K562 (cell line): ENCODE measurements around the gene CLSTN1. TPM values are rescaled to one million over a fixed set of nuclear protein-coding genes. Genes with fewer than 3 reads are reported as not detected.

Experiments used
- ATAC-seq: fragments of 200-7000 bp; cut with Tn5 transposase; 3 replicates; pipeline ENCODE4 v1.9.1; 2020; ENCODE audit warnings: moderate library complexity
- BruUV-seq: library from RNA; stranded (reverse); fragments of 400-500 nt; replicated peaks from 2 replicates; lab custom pipeline; 2021; lab: Mats Ljungman, UMichigan
- CTCF ChIA-PET: fragments of 300-600 bp; formaldehyde crosslinking; extraction: SDS; loops from one replicate; lab custom pipeline; 2021; ENCODE audit warnings: low intra/inter-chr PET ratio; lab: Yijun Ruan, JAX
- POLR2A ChIA-PET: fragments of 300-600, 350-650 bp; sonication (Branson Sonifier 250); formaldehyde crosslinking; extraction: SDS; loops from one replicate; lab custom pipeline; 2021; ENCODE audit warnings: antibody characterized with exemption, inconsistent platforms; lab: Yijun Ruan, JAX
- DNase-seq, 4 experiments: peaks; one replicate each; pipeline versions ENCODE4 v3.0.0 to v3.0.0-alpha.2; 2011 to 2018; ENCODE audit warnings: low spot score in 3 of 4, mixed read lengths in 3 of 4; ENCODE audit errors: extremely low read depth in 1 of 4
- FAIRE-seq: peaks from 2 replicates; lab custom pipeline; 2011; peaks lifted over from hg19 to GRCh38; lab: Jason Lieb, UNC
- H2AFZ ChIP-seq: 2 replicates; pipeline ENCODE4 v1.6.0; 2011; ENCODE audit warnings: low read depth, low read length, control low read depth, inconsistent platforms
- H3K27ac ChIP-seq: fragments of 200-600 bp; 3 replicates; pipeline ENCODE4 v1.8.0; 2011; ENCODE audit warnings: low read depth, mild to moderate bottlenecking, control low read depth, inconsistent platforms, low read length, moderate library complexity, mixed read lengths; ENCODE audit errors: extremely low read depth
- H3K27me3 ChIP-seq, 2 experiments: fragments of 300-600 bp in 1 of 2; 2 replicates in 1 of 2; 3 replicates in 1 of 2; pipeline versions ENCODE4 v1.6.0 to v1.8.0; 2011; ENCODE audit warnings: inconsistent platforms in 2 of 2, low read length in 2 of 2, mild to moderate bottlenecking in 1 of 2, mixed read lengths in 1 of 2, moderate library complexity in 1 of 2; ENCODE audit not compliant: control insufficient read depth in 2 of 2, insufficient read depth in 2 of 2
- H3K36me3 ChIP-seq: fragments of 300-600 bp; 3 replicates; pipeline ENCODE4 v1.8.0; 2011; ENCODE audit warnings: mild to moderate bottlenecking, low read length, inconsistent platforms; ENCODE audit not compliant: control insufficient read depth, insufficient read depth
- H3K4me1 ChIP-seq, 2 experiments: fragments of 200-600 bp in 1 of 2; replicated peaks in 1 of 2; 2 replicates in 1 of 2; 3 replicates in 1 of 2; pipeline versions ENCODE4 v1.5.1 to v1.8.0; 2011; ENCODE audit warnings: inconsistent platforms in 2 of 2, low read length in 2 of 2, mild to moderate bottlenecking in 1 of 2, mixed read lengths in 1 of 2, moderate library complexity in 1 of 2; ENCODE audit not compliant: control insufficient read depth in 2 of 2, insufficient read depth in 2 of 2
- H3K4me2 ChIP-seq: 2 replicates; pipeline ENCODE4 v1.6.1; 2011; ENCODE audit warnings: low read length, control low read depth, inconsistent platforms, mixed read lengths; ENCODE audit not compliant: insufficient read depth
- H3K4me3 ChIP-seq: fragments of 200-600 bp; sonication (generic), shearing (Covaris generic); 2 replicates; pipeline ENCODE4 v1.5.1; 2016; ENCODE audit warnings: control low read depth, inconsistent platforms
- H3K79me2 ChIP-seq: fragments of 200-600 bp; 3 replicates; pipeline ENCODE4 v1.8.0; 2011; ENCODE audit warnings: low read length, inconsistent platforms; ENCODE audit not compliant: control insufficient read depth, insufficient read depth
- H3K9ac ChIP-seq, 2 experiments: 2 replicates each; pipeline versions ENCODE4 v1.6.0 to v1.6.1; 2011; ENCODE audit warnings: low read depth in 2 of 2, low read length in 2 of 2, control low read depth in 1 of 2, inconsistent platforms in 1 of 2, mild to moderate bottlenecking in 1 of 2, mixed read lengths in 1 of 2; ENCODE audit not compliant: insufficient read depth in 1 of 2
- H3K9me1 ChIP-seq: one replicate; pipeline ENCODE4 v1.6.0; 2011; ENCODE audit warnings: inconsistent platforms, mild to moderate bottlenecking, low read length, moderate library complexity; ENCODE audit not compliant: control insufficient read depth, insufficient read depth
- H3K9me3 ChIP-seq: replicated peaks from 2 replicates; pipeline ENCODE4 v1.5.1; 2011; ENCODE audit warnings: low read depth, low read length, inconsistent platforms; ENCODE audit not compliant: control insufficient read depth, insufficient read depth
- H4K20me1 ChIP-seq: replicated peaks from 2 replicates; pipeline ENCODE4 v1.6.1; 2011; ENCODE audit warnings: low read length, inconsistent platforms, mixed read lengths; ENCODE audit not compliant: control insufficient read depth, insufficient read depth
- EP400 ChIP-seq: fragments of 450-650 bp; IDR thresholded peaks from 2 replicates; pipeline ENCODE4 v1.6.1; 2017; ENCODE audit warnings: antibody characterized with exemption, mild to moderate bottlenecking, moderate library complexity
- GATAD2B ChIP-seq: fragments of 450-650 bp; IDR thresholded peaks from 2 replicates; pipeline ENCODE4 v1.6.1; 2017; ENCODE audit warnings: mild to moderate bottlenecking, borderline replicate concordance
- RB1 ChIP-seq: fragments of 450-650 bp; IDR thresholded peaks from 2 replicates; pipeline ENCODE4 v1.6.1; 2017; ENCODE audit warnings: low read depth, mild to moderate bottlenecking
- REST ChIP-seq, 2 experiments: fragments of 450-650 bp; formaldehyde crosslinking in 1 of 2; IDR thresholded peaks; 2 replicates each; pipeline versions ENCODE4 v1.4.0 to v1.6.1; 2014 to 2020; ENCODE audit warnings: mild to moderate bottlenecking in 2 of 2, borderline replicate concordance in 1 of 2, low read depth in 1 of 2
- TCF7L2 ChIP-seq: fragments of 150-350 bp; IDR thresholded peaks from 2 replicates; pipeline ENCODE4 v1.6.1; 2016; ENCODE audit warnings: low read depth, mild to moderate bottlenecking, low read length, moderate library complexity
- ZBTB2 ChIP-seq: fragments of 450-650 bp; IDR thresholded peaks from 2 replicates; pipeline ENCODE4 v1.6.1; 2016; ENCODE audit warnings: antibody characterized with exemption
- ZNF766 ChIP-seq: fragments of 200-800 bp; sonication (Bioruptor generic); conservative IDR thresholded peaks from 2 replicates; pipeline ENCODE4 v1.6.1; 2016; ENCODE audit warnings: missing genetic modification characterization, missing compliant biosample characterization
- WGBS: fragments of 100-300 bp; shearing (Covaris generic); methylation state at CpG from one replicate; pipeline ENCODE4 v1.1.6; 2016; ENCODE audit warnings: low coverage, mixed read lengths; ENCODE audit not compliant: insufficient coverage; ENCODE audit errors: missing lambda C conversion rate; 5-methylcytosine and 5-hydroxymethylcytosine counted together
- in situ Hi-C: fragments of 300-500 bp; cut with MboI; formaldehyde crosslinking; loops from 4 replicates; pipeline ENCODE4 v1.15.0; 2018; ENCODE audit warnings: inconsistent platforms, mixed read lengths
- intact Hi-C: fragments of 100-400 bp; cut with micrococcal nuclease; formaldehyde crosslinking; loops from 2 replicates; pipeline ENCODE4 v1.14.2; 2022
- polyA plus RNA-seq, 8 experiments: library from polyadenylated mRNA; depleted of rRNA in 4 of 8; stranded (reverse) in 5 of 8; unstranded in 3 of 8; fragments of >200 nt; fragmentation: Nextera tagmentation in 2 of 8; fragmentation: Illumina TruSeq in 1 of 8; extraction: Ambion mirVana in 2 of 8; extraction: Trizol in 1 of 8; gene quantifications; 2 replicates each; pipeline versions ENCODE4 v1.2.1 to v1.2.3, GENCODE V29; 2011 to 2014; ENCODE audit warnings: inconsistent platforms in 1 of 8, missing spikeins in 1 of 8
- total RNA-seq, 7 experiments: library from RNA; depleted of rRNA in 6 of 7; stranded (reverse); fragments of >200 nt in 6 of 7; fragmentation: Illumina TruSeq in 2 of 7; extraction: Trizol in 2 of 7; gene quantifications; 2 replicates each; pipeline versions ENCODE4 v1.2.1 to v1.2.3, GENCODE V29; 2011 to 2021; ENCODE audit warnings: low replicate concordance in 1 of 7

Gene CLSTN1
- total and polyA plus RNA-seq, 9 of the 15 experiments (the other 6 are each of a cell fraction or from before 2014, with no cell fraction given) = 1.1 to 32.5 (median 13.3) TPM

- ChIA-PET POLR2A (interaction anchor here (0.8 to 1.2 kb wide), 4 partner anchors 8 to 199 kb away, joined by 3 to 5 read pairs (median 4); no protein-coding TSS in a partner anchor), CTCF (interaction anchor here (0.6 kb wide), 1 partner anchor 170 kb away, joined by 4 read pairs; no protein-coding TSS in a partner anchor)
- 34% methylated on average over 6 of the region's 6 CpGs for WGBS
- BruUV-seq = no TSS peak
- H4K20me1 ChIP-seq = peaks cover 12% of the 10 kb centered on the region
- no peak overlapping the region for H3K27ac ChIP-seq
- no peak overlapping the region for H2AFZ ChIP-seq
- intact Hi-C loops (no loop called here), in situ Hi-C loops (no loop called here)
- H3K9me3 ChIP-seq = no peaks in the 10 kb centered on the region
- peaks cover 0 to 5% of the 10 kb centered on the region in 2 experiments; a peak in 1 of 5 replicates for H3K27me3 ChIP-seq
- H3K4me2 ChIP-seq = no peak overlapping the region
- H3K4me1 ChIP-seq = peaks cover 0 to 14% of the 10 kb centered on the region in 2 experiments; a peak in 4 of 5 replicates
- H3K9me1 ChIP-seq = no peaks in the 10 kb centered on the region
- FAIRE-seq (no peak), DNase-seq (no peak), ATAC-seq (no peak)
- no peaks in the 10 kb centered on the region for H3K79me2 ChIP-seq
- H3K9ac ChIP-seq = no peak overlapping the region
- no peak overlapping the region for H3K4me3 ChIP-seq
- H3K36me3 ChIP-seq = no peaks in the 10 kb centered on the region
- TF ChIP-seq GATAD2B (no peak), ZBTB2 (no peak), EP400 (no peak), RB1 (no peak), ZNF766 (CRISPR knock-in tag) (no peak), TCF7L2 (no peak), REST (IDR thresholded peaks at IDR 0.05; ENCODE audit: borderline replicate concordance) (no peak), REST (CRISPR knock-in tag; IDR thresholded peaks at IDR 0.05; ENCODE audit: low read depth) (no peak)
Observed at GRCh38 chr1:9794081-9794480, 29.7 kb downstream of the CLSTN1 start.
